ENCODE measurements around the gene PTGES3. TPM values are rescaled to one million over a fixed set of nuclear protein-coding genes. Genes with fewer than 3 reads are reported as not detected.
"Not testable (repeated sequence)": the region's sequence is repeated elsewhere in the genome, so short reads cannot be mapped to it uniquely, and the experiment has no call there.

The PTGES3 gene
- 325 TPM for polyA plus RNA-seq (2013, experiment 1 of 2; ENCODE audit: insufficient read length)
- polyA plus RNA-seq (2013, experiment 2 of 2; ENCODE audit: insufficient read length) = 183 TPM

- DNase-seq = peak; percentile 98
These were observed at the start of gene PTGES3 for GRCh38 chr12:56688129-56688845. PTGES3 (minus strand) TSS chr12:56688284; CDS start chr12:56687999, 285 bp downstream.

GRCh38 chr12:56728139-56728861 is 40.2 kb upstream of the PTGES3 start:
- DNase-seq = no peak

- not testable (repeated sequence) for DNase-seq
These were observed 38.2 kb upstream of the PTGES3 start for GRCh38 chr12:56726196-56726675.

- DNase-seq = no peak
These were observed 37.6 kb upstream of the PTGES3 start for GRCh38 chr12:56725723-56726102.

- DNase-seq = peak; percentile 99
These were observed 37.1 kb upstream of the PTGES3 start, which contains the start of gene NACA for GRCh38 chr12:56724972-56725722. NACA (minus strand) TSS chr12:56725299; CDS start chr12:56724521, 778 bp downstream.

- no peak for DNase-seq
These were observed 36.6 kb upstream of the PTGES3 start for GRCh38 chr12:56724701-56724971.

- DNase-seq = peak; percentile 57
These were observed 36.0 kb upstream of the PTGES3 start for GRCh38 chr12:56723889-56724700.

- DNase-seq = no peak
These were observed 35.3 kb upstream of the PTGES3 start for GRCh38 chr12:56723352-56723751.

- DNase-seq = no peak
These were observed 34.7 kb upstream of the PTGES3 start for GRCh38 chr12:56722832-56723231.

GRCh38 chr12:56721721-56722120 is 33.6 kb upstream of the PTGES3 start:
- DNase-seq = no peak

GRCh38 chr12:56721216-56721615 is 33.1 kb upstream of the PTGES3 start:
- no peak for DNase-seq

- no peak for DNase-seq
These were observed 32.7 kb upstream of the PTGES3 start for GRCh38 chr12:56720731-56721151.

GRCh38 chr12:56719056-56719455 is 31.0 kb upstream of the PTGES3 start:
- DNase-seq = no peak

GRCh38 chr12:56718636-56719035 is 30.6 kb upstream of the PTGES3 start:
- DNase-seq = no peak

- no peak for DNase-seq
These were observed 30.1 kb upstream of the PTGES3 start for GRCh38 chr12:56718149-56718548.

GRCh38 chr12:56716933-56717880 is 29.1 kb upstream of the PTGES3 start:
- DNase-seq = no peak

- DNase-seq = no peak
These were observed 28.4 kb upstream of the PTGES3 start for GRCh38 chr12:56716458-56716857.

- no peak for DNase-seq
These were observed 27.7 kb upstream of the PTGES3 start for GRCh38 chr12:56715798-56716197.

GRCh38 chr12:56714431-56714929 is 26.4 kb upstream of the PTGES3 start:
- no peak for DNase-seq

- no peak for DNase-seq
These were observed 25.3 kb upstream of the PTGES3 start for GRCh38 chr12:56713345-56713744.

Data from fibroblast of skin of back (primary cell).